ENCODE measurements around the gene KIF5C.

GRCh38 chr2:148994341-148994740, 119.3 kb downstream of the KIF5C start:
- TF ChIP-seq REST (IDR thresholded peaks at IDR 0.05) = no peak
- no peak for TF ChIP-seq YY1 (IDR thresholded peaks at IDR 0.05)
- TF ChIP-seq EGR1 (IDR thresholded peaks at IDR 0.05; ENCODE audit: low read depth in 2 of 2) = no peak
- no peak for TF ChIP-seq CTCF (IDR thresholded peaks at IDR 0.05; ENCODE audit: low read depth, low read length, missing input control)
- no peak for TF ChIP-seq JUND (IDR thresholded peaks at IDR 0.05)
